ENCODE results near the gene NCK2.

NCK2 gene

DNA sequence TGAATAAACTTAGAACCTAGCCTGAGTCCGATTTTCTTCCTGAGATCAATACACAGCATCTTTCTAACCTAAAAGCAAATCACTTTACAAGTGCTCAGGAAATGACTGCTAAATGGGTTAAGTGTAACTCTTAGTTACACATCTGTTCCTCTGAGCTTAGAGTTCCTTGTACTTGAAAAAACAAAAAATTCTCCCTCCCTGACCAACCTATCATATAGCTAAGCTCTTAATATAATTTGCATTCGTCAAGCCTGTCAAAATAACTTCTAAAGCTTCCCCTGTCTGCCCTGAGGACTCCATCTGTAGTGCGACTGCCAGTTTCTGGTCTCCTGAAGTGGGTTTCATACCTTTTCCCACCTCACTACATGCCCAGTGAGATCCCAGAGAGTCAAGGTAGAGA lies 190.4 kb downstream of the NCK2 start:
- DNase-seq, result no peak

GRCh38 chr2:105936954-105937353 lies 192.2 kb downstream of the NCK2 start:
- DNase-seq, result no peak

DNA sequence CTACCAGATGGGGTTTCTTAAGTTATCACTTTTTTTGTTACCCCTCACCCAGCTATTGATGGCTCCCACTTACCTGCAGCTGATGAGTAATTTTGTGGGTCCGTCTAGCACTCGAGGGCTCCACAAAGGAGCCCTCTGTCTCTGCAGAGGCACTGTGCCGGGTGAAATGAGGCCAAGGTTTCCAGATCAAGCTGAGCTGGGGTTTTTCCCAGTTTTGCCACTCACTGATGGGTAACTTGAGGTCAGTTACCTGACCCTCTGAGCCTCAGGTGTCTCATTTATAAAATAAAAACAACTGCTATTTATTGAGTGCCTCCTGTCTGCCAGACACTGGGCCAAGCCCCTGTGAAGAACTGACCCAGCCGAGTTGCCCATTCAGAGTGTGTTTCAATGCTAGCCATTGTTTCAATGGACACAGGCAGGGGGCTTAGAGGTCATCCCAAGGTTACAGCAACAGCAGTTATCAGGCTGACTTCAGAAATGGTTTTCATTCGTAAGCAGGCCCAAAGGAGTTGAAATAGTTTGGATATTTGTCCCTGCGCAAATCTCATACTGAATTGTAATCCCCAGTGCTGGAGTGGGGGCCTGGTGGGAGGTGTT lies 192.9 kb downstream of the NCK2 start:
- no peak for DNase-seq
